H1 (cell line): ENCODE results near the gene PAPOLG. TPM values are rescaled to one million over a fixed set of nuclear protein-coding genes. Genes with fewer than 3 reads are reported as not detected.

Experiments used
- CTCF ChIA-PET: fragments of 300-600 bp; sonication (Branson Sonifier 250); formaldehyde crosslinking; loops from one replicate; lab custom pipeline; 2021; ENCODE audit not compliant: partially characterized antibody; lab: Charles Lee
- POLR2A ChIA-PET: fragments of 300-600 bp; sonication (Branson Sonifier 250); formaldehyde crosslinking; loops from one replicate; lab custom pipeline; 2021; ENCODE audit warnings: inconsistent platforms; ENCODE audit not compliant: partially characterized antibody; lab: Charles Lee
- DNase-seq, 2 experiments: peaks; one replicate each; pipeline versions ENCODE4 v3.0.0 to v3.0.0-alpha.2; 2010 to 2022; ENCODE audit warnings: low spot score in 2 of 2, low read depth in 1 of 2, mixed read lengths in 1 of 2
- FAIRE-seq: peaks from 2 replicates; lab custom pipeline; 2011; peaks lifted over from hg19 to GRCh38; lab: Jason Lieb, UNC
- H2AFZ ChIP-seq: 2 replicates; pipeline ENCODE4 v1.8.1; 2012; ENCODE audit warnings: low read length, inconsistent platforms
- H2AK5ac ChIP-seq: 2 replicates; pipeline ENCODE4 v1.6.1; 2013; ENCODE audit warnings: low read depth, low read length
- H2BK120ac ChIP-seq: replicated peaks from 2 replicates; pipeline ENCODE3; 2013; ENCODE audit warnings: low read depth, low read length, inconsistent platforms
- H2BK12ac ChIP-seq: 2 replicates; pipeline ENCODE4 v1.6.1; 2013; ENCODE audit warnings: low read depth, low read length
- H2BK15ac ChIP-seq: 2 replicates; pipeline ENCODE4 v1.6.1; 2013; ENCODE audit warnings: low read length
- H2BK20ac ChIP-seq: 2 replicates; pipeline ENCODE4 v1.6.1; 2013; ENCODE audit warnings: low read length
- H2BK5ac ChIP-seq: 2 replicates; pipeline ENCODE4 v1.6.1; 2013; ENCODE audit warnings: low read depth, low read length
- H3K14ac ChIP-seq: 2 replicates; pipeline ENCODE4 v1.6.1; 2013; ENCODE audit warnings: inconsistent platforms; ENCODE audit not compliant: insufficient read length
- H3K18ac ChIP-seq: 2 replicates; pipeline ENCODE4 v1.6.1; 2013; ENCODE audit warnings: low read length; ENCODE audit errors: extremely low read depth
- H3K23ac ChIP-seq: 2 replicates; pipeline ENCODE4 v1.6.1; 2013; ENCODE audit warnings: inconsistent platforms; ENCODE audit not compliant: insufficient read length
- H3K23me2 ChIP-seq: 2 replicates; pipeline ENCODE4 v1.6.1; 2013; ENCODE audit warnings: low read depth, low read length
- H3K27ac ChIP-seq: 2 replicates; pipeline ENCODE4 v1.6.1; 2011; ENCODE audit warnings: low read depth, low read length, inconsistent platforms
- H3K27me3 ChIP-seq, 4 experiments: replicated peaks in 1 of 4; 1 replicate in 1 of 4; 2 replicates in 3 of 4; pipeline versions ENCODE4 v1.6.1 to v1.8.1; 2011 to 2013; ENCODE audit warnings: low read length in 3 of 4, mild to moderate bottlenecking in 3 of 4, inconsistent platforms in 2 of 4, mixed read lengths in 2 of 4, moderate library complexity in 1 of 4; ENCODE audit not compliant: control insufficient read depth in 3 of 4, insufficient read depth in 3 of 4; ENCODE audit errors: extremely low read depth in 1 of 4
- H3K36me3 ChIP-seq, 4 experiments: 2 replicates each; pipeline versions ENCODE4 v1.6.1 to v1.8.1; 2011 to 2013; ENCODE audit warnings: mild to moderate bottlenecking in 4 of 4, low read length in 3 of 4, moderate library complexity in 2 of 4, control low read depth in 1 of 4, inconsistent platforms in 1 of 4; ENCODE audit not compliant: insufficient read depth in 4 of 4, control insufficient read depth in 2 of 4
- H3K4ac ChIP-seq: replicated peaks from 2 replicates; pipeline ENCODE3; 2013; ENCODE audit warnings: low read length, low read depth, mixed read lengths, inconsistent platforms; ENCODE audit not compliant: insufficient read length
- H3K4me1 ChIP-seq, 4 experiments: replicated peaks in 1 of 4; 1 replicate in 1 of 4; 2 replicates in 3 of 4; pipeline versions ENCODE4 v1.6.1 to v1.8.1; 2011 to 2013; ENCODE audit warnings: low read length in 3 of 4, inconsistent platforms in 2 of 4, mixed read lengths in 1 of 4; ENCODE audit not compliant: insufficient read depth in 4 of 4, control insufficient read depth in 3 of 4
- H3K4me2 ChIP-seq, 2 experiments: 2 replicates each; pipeline versions ENCODE4 v1.6.1 to v1.8.1; 2011 to 2013; ENCODE audit warnings: low read depth in 2 of 2, low read length in 2 of 2, control low read depth in 1 of 2, inconsistent platforms in 1 of 2, mild to moderate bottlenecking in 1 of 2; ENCODE audit not compliant: insufficient read depth in 1 of 2
- H3K4me3 ChIP-seq, 4 experiments: fragments of 200-600, 300-600 bp in 1 of 4; sonication (generic), shearing (Covaris generic), sonication (Bioruptor Twin) in 1 of 4; 2 replicates each; pipeline versions ENCODE4 v1.5.1 to v1.8.1; 2011 to 2016; ENCODE audit warnings: low read length in 4 of 4, low read depth in 3 of 4, control low read depth in 2 of 4, inconsistent platforms in 2 of 4, mild to moderate bottlenecking in 2 of 4, mixed read lengths in 1 of 4, moderate library complexity in 1 of 4; ENCODE audit not compliant: insufficient read depth in 2 of 4; ENCODE audit errors: extremely low read depth in 1 of 4
- H3K56ac ChIP-seq: replicated peaks from 2 replicates; pipeline ENCODE3; 2013; ENCODE audit warnings: low read depth, mild to moderate bottlenecking, mixed read lengths, low read length, inconsistent platforms; ENCODE audit not compliant: insufficient read length
- H3K79me1 ChIP-seq: 2 replicates; pipeline ENCODE4 v1.6.1; 2013; ENCODE audit warnings: low read depth, low read length, control low read depth
- H3K79me2 ChIP-seq, 2 experiments: 2 replicates each; pipeline versions ENCODE4 v1.6.1 to v1.8.1; 2012 to 2013; ENCODE audit warnings: low read length in 2 of 2, mild to moderate bottlenecking in 2 of 2, inconsistent platforms in 1 of 2; ENCODE audit not compliant: insufficient read depth in 2 of 2, control insufficient read depth in 1 of 2
- H3K9ac ChIP-seq, 4 experiments: replicated peaks in 1 of 4; 1 replicate in 1 of 4; 2 replicates in 3 of 4; pipeline versions ENCODE4 v1.6.1 to v1.8.1; 2011 to 2013; ENCODE audit warnings: low read depth in 3 of 4, low read length in 3 of 4, control low read depth in 2 of 4, mild to moderate bottlenecking in 2 of 4, moderate library complexity in 2 of 4, inconsistent platforms in 1 of 4; ENCODE audit errors: extremely low read depth in 1 of 4
- H3K9me3 ChIP-seq, 2 experiments: 2 replicates each; pipeline versions ENCODE4 v1.6.1 to v1.8.1; 2012 to 2013; ENCODE audit warnings: mild to moderate bottlenecking in 2 of 2, moderate library complexity in 2 of 2, control low read depth in 1 of 2, inconsistent platforms in 1 of 2, low read depth in 1 of 2, low read length in 1 of 2, mixed read lengths in 1 of 2; ENCODE audit not compliant: insufficient read depth in 2 of 2
- H4K20me1 ChIP-seq, 2 experiments: replicated peaks in 1 of 2; 2 replicates each; pipeline versions ENCODE3 to v1.8.1; 2011 to 2013; ENCODE audit warnings: inconsistent platforms in 2 of 2, low read length in 2 of 2, mild to moderate bottlenecking in 1 of 2; ENCODE audit not compliant: insufficient read depth in 2 of 2, control insufficient read depth in 1 of 2
- H4K5ac ChIP-seq: 2 replicates; pipeline ENCODE4 v1.6.1; 2013; ENCODE audit warnings: low read length, low read depth, mixed read lengths, inconsistent platforms; ENCODE audit not compliant: insufficient read length
- H4K8ac ChIP-seq: 2 replicates; pipeline ENCODE4 v1.8.0; 2013; ENCODE audit warnings: mild to moderate bottlenecking, moderate library complexity, low read length, inconsistent platforms; ENCODE audit not compliant: insufficient read depth; ENCODE audit errors: extremely low read depth
- H4K91ac ChIP-seq: replicated peaks from 2 replicates; pipeline ENCODE3; 2013; ENCODE audit warnings: low read length, mixed read lengths, inconsistent platforms; ENCODE audit not compliant: insufficient read length
- BCL11A ChIP-seq, 2 experiments: IDR thresholded peaks; one replicate each; pipeline ENCODE4 v1.6.1; 2011; ENCODE audit warnings: low read depth in 2 of 2, low read length in 2 of 2, mild to moderate bottlenecking in 2 of 2
- CHD1 ChIP-seq: IDR thresholded peaks from 2 replicates; pipeline ENCODE4 v1.6.1; 2012; ENCODE audit warnings: low read depth, low read length, improper control_type of control experiment
- EZH2 ChIP-seq: fragments of 200-600 bp; sonication (generic); IDR thresholded peaks from 2 replicates; pipeline ENCODE4 v1.7.1; 2012; ENCODE audit warnings: low read depth, mild to moderate bottlenecking, moderate library complexity, low read length, inconsistent platforms; ENCODE audit not compliant: severe bottlenecking
- POU5F1 ChIP-seq: IDR thresholded peaks from 2 replicates; pipeline ENCODE4 v1.6.1; 2011; ENCODE audit warnings: low read depth, mild to moderate bottlenecking, low read length, moderate library complexity
- SRF ChIP-seq: IDR thresholded peaks from 2 replicates; pipeline ENCODE4 v1.6.1; 2011; ENCODE audit warnings: mild to moderate bottlenecking, low read depth, low read length, moderate library complexity
- WGBS, 2 experiments: shearing (Covaris generic) in 1 of 2; methylation state at CpG; one replicate each; pipeline versions ENCODE4 v1.1.6 to v1.1.7; 2013 to 2015; ENCODE audit warnings: low lambda C conversion rate in 2 of 2, mixed read lengths in 2 of 2, inconsistent platforms in 1 of 2, low coverage in 1 of 2, missing lambda C conversion rate in 1 of 2; ENCODE audit not compliant: insufficient replicate concordance in 2 of 2, insufficient coverage in 1 of 2, insufficient read length in 1 of 2; ENCODE audit errors: extremely low coverage in 1 of 2, missing lambda C conversion rate in 1 of 2; 5-methylcytosine and 5-hydroxymethylcytosine counted together
- polyA plus RNA-seq, 7 experiments: library from polyadenylated mRNA; depleted of rRNA in 3 of 7; stranded (reverse) in 5 of 7; unstranded in 2 of 7; fragments of >200 nt in 5 of 7; fragments of 200-250 nt in 2 of 7; gene quantifications; 1 replicate in 5 of 7; 2 replicates in 1 of 7; 4 replicates in 1 of 7; pipeline versions ENCODE4 v1.2.1 to v1.2.3, GENCODE V29; 2011 to 2013; ENCODE audit warnings: missing spikeins in 2 of 7, mixed read lengths in 2 of 7
- total RNA-seq: library from RNA; stranded (reverse); fragmentation: NEBNext Ultra II Directional; extraction: Animal tissue kit (Norgen Biotek cat#: 25700); gene quantifications from 2 replicates; pipeline ENCODE4 v1.2.1, GENCODE V29; 2021

Gene PAPOLG
- total and polyA plus RNA-seq, 2 of the 8 experiments (the other 6 are each of a cell fraction or from before 2014, with no cell fraction given): 6.5 to 21.5 TPM

GRCh38 chr2:60725466-60725865 is 30.6 kb upstream of the PAPOLG start:
- Histone ChIP-seq H3K4me1 (no peaks in the 10 kb centered on the region), H3K4ac (no peak overlapping the region), H3K4me2 (no peak overlapping the region), H2AFZ (no peak overlapping the region), H2BK5ac (no peak overlapping the region), H4K20me1 (no peaks in the 10 kb centered on the region), H3K9me3 (no peaks in the 10 kb centered on the region), H3K23ac (no peak overlapping the region), H4K91ac (no peak overlapping the region), H3K56ac (no peak overlapping the region), H4K8ac (no peak overlapping the region), H3K4me3 (no peak overlapping the region), H3K36me3 (no peaks in the 10 kb centered on the region), H3K27me3 (no peaks in the 10 kb centered on the region), H3K14ac (no peak overlapping the region), H3K79me2 (no peaks in the 10 kb centered on the region), H3K18ac (no peak overlapping the region), H3K79me1 (no peaks in the 10 kb centered on the region), H2BK120ac (no peak overlapping the region), H2BK12ac (no peak overlapping the region), H2BK15ac (no peak overlapping the region), H3K27ac (no peak overlapping the region), H3K9ac (no peak overlapping the region), H3K23me2 (no peaks in the 10 kb centered on the region), H4K5ac (no peak overlapping the region), H2BK20ac (no peak overlapping the region), H2AK5ac (no peak overlapping the region)
- no peak for DNase-seq
- ChIA-PET POLR2A (interaction anchor here (1.2 kb wide), 1 partner anchor 30 kb away, joined by 3 read pairs; the partner anchor contains the start of gene PAPOLG), CTCF (interaction anchor here (2.4 kb wide), 1 partner anchor 18 kb away, joined by 12 read pairs; no protein-coding TSS in a partner anchor)
- FAIRE-seq: no peak
- WGBS, 2 experiments: 90% methylated on average over 4 of the region's 4 CpGs; no CpG with 5 or more reads in 1 of the 2 experiments
- TF ChIP-seq SRF (no peak), EZH2 (no peak), CHD1 (no peak), POU5F1 (no peak), BCL11A (IDR thresholded peaks at IDR 0.05; ENCODE audit: low read depth in 2 of 2, low read length in 2 of 2) (no peak)
